OCI-M2 (cell line): ENCODE data around the gene SYVN1.
"Not testable (repeated sequence)": the region's sequence is repeated elsewhere in the genome, so short reads cannot be mapped to it uniquely, and the experiment has no call there.

Experiments
- DNase-seq: peaks from one replicate; lab custom pipeline; 2025; ENCODE audit not compliant: unreplicated experiment; lab: John Stamatoyannopoulos, UW

Gene SYVN1

GRCh38 chr11:65151331-65151899 is 17.1 kb upstream of the SYVN1 start:
- DNase-seq: no peak

GRCh38 chr11:65150509-65151299 is 16.4 kb upstream of the SYVN1 start:
- DNase-seq: no peak

GRCh38 chr11:65150131-65150508 is 15.8 kb upstream of the SYVN1 start:
- DNase-seq: not testable (repeated sequence)

- DNase-seq: no peak
These were observed 14.3 kb upstream of the SYVN1 start for GRCh38 chr11:65148657-65149056.

- no peak for DNase-seq
These were observed 13.2 kb upstream of the SYVN1 start for GRCh38 chr11:65147352-65148075.

GRCh38 chr11:65141896-65142494 is 7.7 kb upstream of the SYVN1 start:
- no peak for DNase-seq

GRCh38 chr11:65136515-65137096 is 2.3 kb upstream of the SYVN1 start:
- DNase-seq: no peak

GRCh38 chr11:65135633-65136145 is 1.4 kb upstream of the SYVN1 start:
- DNase-seq: no peak

- DNase-seq: peak; percentile 87
These were observed 773 bp upstream of the SYVN1 start for GRCh38 chr11:65134952-65135632.

- no peak for DNase-seq
These were observed 595 bp downstream of the SYVN1 start for GRCh38 chr11:65133724-65134123.

- DNase-seq: no peak
These were observed 1.2 kb downstream of the SYVN1 start for GRCh38 chr11:65132988-65133700.

GRCh38 chr11:65132238-65132987 is 1.9 kb downstream of the SYVN1 start:
- DNase-seq: no peak

GRCh38 chr11:65131895-65132237 is 2.5 kb downstream of the SYVN1 start:
- DNase-seq: no peak

GRCh38 chr11:65131417-65131776 is 2.9 kb downstream of the SYVN1 start:
- DNase-seq: no peak

- DNase-seq: no peak
These were observed 3.5 kb downstream of the SYVN1 start for GRCh38 chr11:65130631-65131416.

- no peak for DNase-seq
These were observed 4.5 kb downstream of the SYVN1 start for GRCh38 chr11:65129649-65130441.

GRCh38 chr11:65128182-65129145 is 5.9 kb downstream of the SYVN1 start:
- no peak for DNase-seq
